ENCODE results near the gene PALLD.

DNA sequence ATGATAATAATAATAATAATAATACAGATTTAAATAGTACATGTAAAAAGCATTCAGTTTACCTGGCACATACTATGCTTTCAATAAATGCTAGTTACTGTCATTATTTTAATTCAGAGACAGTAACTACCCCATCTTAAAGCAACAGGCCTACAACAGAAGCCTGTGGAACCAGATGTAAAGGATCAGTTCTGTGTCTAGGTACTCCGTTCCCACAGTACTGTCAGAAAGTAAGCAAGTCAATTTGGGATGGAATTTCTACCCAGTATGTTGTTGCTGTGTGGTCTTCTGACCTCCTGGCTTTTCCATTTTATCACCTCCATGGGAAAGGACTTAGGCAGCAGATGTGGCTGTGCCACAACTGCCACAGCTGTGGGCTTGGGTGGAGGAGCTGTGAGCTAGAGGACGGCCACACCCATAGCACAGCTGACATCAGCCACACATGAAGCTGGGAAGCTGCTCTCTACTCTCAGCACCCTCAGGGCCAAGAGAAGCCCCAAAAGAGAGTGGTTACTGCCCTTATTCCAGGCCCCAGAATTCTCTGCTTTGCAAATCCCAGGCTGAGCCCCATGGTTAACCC is 410.4 kb downstream of the PALLD start:
- no peak for TF ChIP-seq POLR2AphosphoS5 (IDR thresholded peaks at IDR 0.05; ENCODE audit: low read depth, low read length)
- no peak for TF ChIP-seq POLR2A (IDR thresholded peaks at IDR 0.05; ENCODE audit: low read depth, low read length)

All from GM12891 (cell line).